MCF 10A (cell line): ENCODE data around the gene MLLT10. TPM values are rescaled to one million over a fixed set of nuclear protein-coding genes. Genes with fewer than 3 reads are reported as not detected.

Source experiments
- BruUV-seq: library from RNA; stranded (reverse); fragments of 400-500 nt; replicated peaks from 2 replicates; lab custom pipeline; 2021; lab: Mats Ljungman, UMichigan
- CTCF ChIA-PET: fragments of 300-600 bp; sonication (Branson Sonifier 250); formaldehyde crosslinking; extraction: SDS; loops from one replicate; lab custom pipeline; 2021; ENCODE audit warnings: antibody characterized with exemption, inconsistent platforms; lab: Yijun Ruan, JAX
- POLR2A ChIA-PET: fragments of 300-600, 350-650 bp; sonication (Branson Sonifier 250); formaldehyde crosslinking; extraction: SDS; loops from one replicate; lab custom pipeline; 2020; ENCODE audit warnings: antibody characterized with exemption, inconsistent platforms; lab: Yijun Ruan, JAX
- DNase-seq: peaks from one replicate; pipeline ENCODE4 v3.0.0-alpha.2; 2018; ENCODE audit not compliant: unreplicated experiment
- H3K27ac Mint-ChIP-seq: one replicate; pipeline ENCODE4 v1.8.0; 2022; ENCODE audit warnings: mild to moderate bottlenecking, low read depth, mixed read lengths; ENCODE audit not compliant: unreplicated experiment
- H3K27me3 Mint-ChIP-seq: one replicate; pipeline ENCODE4 v1.8.0; 2022; ENCODE audit warnings: mixed read lengths; ENCODE audit not compliant: insufficient read depth, unreplicated experiment
- H3K36me3 Mint-ChIP-seq: one replicate; pipeline ENCODE4 v1.8.0; 2022; ENCODE audit warnings: mild to moderate bottlenecking, moderate library complexity, mixed read lengths; ENCODE audit not compliant: insufficient read depth, unreplicated experiment
- H3K4me1 Mint-ChIP-seq: one replicate; pipeline ENCODE4 v1.8.0; 2022; ENCODE audit warnings: mixed read lengths; ENCODE audit not compliant: insufficient read depth, unreplicated experiment
- H3K4me3 Mint-ChIP-seq: one replicate; pipeline ENCODE4 v1.8.0; 2022; ENCODE audit warnings: mild to moderate bottlenecking, moderate library complexity, mixed read lengths; ENCODE audit not compliant: unreplicated experiment
- H3K9me3 Mint-ChIP-seq: one replicate; pipeline ENCODE4 v1.8.0; 2022; ENCODE audit warnings: mixed read lengths; ENCODE audit not compliant: unreplicated experiment
- CTCF ChIP-seq: fragments of 200-600 bp; IDR thresholded peaks from one replicate; pipeline ENCODE4 v1.8.0; 2022; ENCODE audit warnings: antibody characterized with exemption, mild to moderate bottlenecking; ENCODE audit not compliant: unreplicated experiment
- intact Hi-C: fragments of 100-400 bp; cut with micrococcal nuclease; formaldehyde crosslinking; loops from 2 replicates; pipeline ENCODE4 v1.14.1; 2022
- total RNA-seq: library from RNA; stranded (reverse); gene quantifications from 2 replicates; pipeline ENCODE4 v1.2.3, GENCODE V29; 2022

Gene MLLT10
- total RNA-seq, 1 experiment from 2014 or later = 47.5 TPM

DNA sequence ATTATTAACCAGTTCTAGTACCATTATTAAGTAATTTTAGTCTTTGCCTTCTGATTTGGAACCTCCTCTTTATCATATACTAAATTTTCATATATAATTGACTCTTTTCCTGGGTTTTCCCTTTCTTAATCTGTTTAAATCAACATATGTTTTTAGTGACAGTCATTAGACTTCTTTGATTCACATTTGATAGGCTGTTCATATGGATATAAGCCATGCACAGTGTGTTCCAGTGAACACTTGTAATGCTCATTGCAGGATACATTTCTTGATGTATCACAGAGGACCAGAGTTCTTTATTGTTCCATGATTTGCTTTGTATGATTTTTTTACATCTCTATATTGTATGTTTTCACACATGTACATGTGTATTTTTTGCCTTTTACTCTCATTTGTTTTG lies 114.0 kb downstream of the MLLT10 start:
- no peaks in the 10 kb centered on the region for H3K27me3 Mint-ChIP-seq
- H3K9me3 Mint-ChIP-seq = no peaks in the 10 kb centered on the region
- no TSS peak for BruUV-seq
- no peak for TF ChIP-seq CTCF
- no peak overlapping the region for H3K4me3 Mint-ChIP-seq
- intact Hi-C loops = no loop called here
- ChIA-PET CTCF (interaction anchor here (0.5 kb wide), 1 partner anchor 17 kb away, joined by 5 read pairs; no protein-coding TSS in a partner anchor), POLR2A (interaction anchor here (0.5 to 0.7 kb wide), 2 partner anchors 10 to 126 kb away, joined by 3 read pairs; no protein-coding TSS in a partner anchor)
- H3K27ac Mint-ChIP-seq = peak overlapping the region; percentile 19
- H3K4me1 Mint-ChIP-seq = peaks cover 17% of the 10 kb centered on the region
- peaks cover 44% of the 10 kb centered on the region for H3K36me3 Mint-ChIP-seq
- no peak for DNase-seq

DNA sequence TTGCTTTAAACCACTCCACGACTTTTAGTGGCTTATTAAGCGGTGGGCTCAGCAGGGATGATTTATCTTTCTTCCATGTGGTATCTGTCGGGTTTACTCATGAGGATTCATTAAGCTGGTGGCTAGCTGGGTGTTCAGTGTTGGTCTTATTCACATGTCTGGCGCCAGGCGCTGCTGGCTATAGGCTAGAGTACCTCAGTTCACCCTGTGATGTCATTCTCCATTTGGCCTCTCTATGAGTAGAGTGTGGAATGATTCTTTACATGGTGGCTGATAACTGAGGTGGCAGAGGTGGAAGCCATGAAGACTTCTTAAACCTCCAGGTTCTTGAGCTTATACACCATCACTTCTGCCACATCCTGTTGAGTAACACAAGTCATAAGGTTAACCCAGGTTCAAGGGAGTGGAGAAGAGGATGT lies 115.4 kb downstream of the MLLT10 start:
- no TSS peak for BruUV-seq
- Mint-ChIP-seq H3K9me3 (no peaks in the 10 kb centered on the region), H3K36me3 (peaks cover 36% of the 10 kb centered on the region), H3K27ac (no peak overlapping the region), H3K4me3 (no peak overlapping the region), H3K27me3 (no peaks in the 10 kb centered on the region), H3K4me1 (peaks cover 17% of the 10 kb centered on the region)
- intact Hi-C loops = no loop called here
- DNase-seq = no peak
- TF ChIP-seq CTCF = no peak
- ChIA-PET POLR2A (interaction anchor here (0.6 kb wide), 1 partner anchor 285 kb away, joined by 3 read pairs; no protein-coding TSS in a partner anchor), CTCF (no interaction called here)

GRCh38 chr10:21650353-21650752 lies 116.3 kb downstream of the MLLT10 start:
- POLR2A ChIA-PET = no interaction called here

GRCh38 chr10:21655236-21655635 lies 121.2 kb downstream of the MLLT10 start:
- BruUV-seq = no TSS peak
- ChIA-PET POLR2A (no interaction called here), CTCF (no interaction called here)
- intact Hi-C loops = no loop called here
- no peak for TF ChIP-seq CTCF
- Mint-ChIP-seq H3K27ac (no peak overlapping the region), H3K4me3 (no peak overlapping the region), H3K36me3 (peaks cover 8% of the 10 kb centered on the region), H3K27me3 (no peaks in the 10 kb centered on the region), H3K9me3 (no peaks in the 10 kb centered on the region), H3K4me1 (no peaks in the 10 kb centered on the region)
- no peak for DNase-seq

More at GRCh38 chr10:21650353-21650752, 116.3 kb downstream of the MLLT10 start:
- H3K9me3 Mint-ChIP-seq = no peaks in the 10 kb centered on the region
- peaks cover 36% of the 10 kb centered on the region for H3K36me3 Mint-ChIP-seq
- peaks cover 17% of the 10 kb centered on the region for H3K4me1 Mint-ChIP-seq
- no peak for TF ChIP-seq CTCF
- H3K4me3 Mint-ChIP-seq = no peak overlapping the region
- intact Hi-C loops = no loop called here
- BruUV-seq = no TSS peak
- no peak overlapping the region for H3K27ac Mint-ChIP-seq
- DNase-seq = no peak
- H3K27me3 Mint-ChIP-seq = no peaks in the 10 kb centered on the region
- CTCF ChIA-PET = no interaction called here
